ENCODE data around the gene PPEF2. TPM values are rescaled to one million over a fixed set of nuclear protein-coding genes. Genes with fewer than 3 reads are reported as not detected.
A peak's percentile ranks its signal among the peaks of the same experiment; 100 is the strongest.
"Not testable (repeated sequence)": the region's sequence is repeated elsewhere in the genome, so short reads cannot be mapped to it uniquely, and the experiment has no call there.

PPEF2 gene
- total RNA-seq, 1 donor from 2014 or later: 0.09 TPM

DNA sequence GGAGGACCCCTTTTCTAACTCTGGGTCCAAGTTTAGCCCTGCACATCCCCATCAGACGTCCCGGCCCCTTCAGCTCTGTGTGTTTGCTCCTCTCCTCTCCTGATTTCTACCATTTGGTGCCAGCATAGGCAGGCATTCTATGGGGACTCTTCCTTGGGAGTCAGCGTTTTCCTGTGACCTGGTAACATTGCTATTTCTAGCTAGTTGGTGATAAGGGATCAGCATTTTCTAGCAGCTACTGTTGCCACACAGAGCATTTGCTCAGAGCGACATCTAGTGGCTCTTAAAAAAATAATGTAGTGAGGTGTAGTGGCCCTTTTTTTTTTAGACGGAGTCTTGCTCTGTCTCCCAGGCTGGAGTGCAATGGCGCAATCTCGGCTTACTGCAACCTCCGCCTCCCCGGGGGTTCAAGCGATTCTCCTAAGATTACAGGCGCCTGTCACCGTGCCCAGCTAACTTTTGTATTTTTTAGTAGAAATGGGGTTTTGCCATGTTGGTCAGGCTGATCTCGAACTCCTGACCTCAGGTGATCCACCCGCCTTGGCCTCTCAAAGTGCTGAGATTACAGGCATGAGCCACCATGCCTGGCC is 54.0 kb downstream of the PPEF2 start:
- H3K9me3 Mint-ChIP-seq; H3K27ac Mint-ChIP-seq (ENCODE audit: unreplicated experiment); H3K4me3 Mint-ChIP-seq; H3K36me3 Mint-ChIP-seq (ENCODE audit: low read depth); H3K4me1 Mint-ChIP-seq; H3K27me3 Mint-ChIP-seq (ENCODE audit: low read depth): not testable (repeated sequence)
- TF ChIP-seq, protein P1, sequence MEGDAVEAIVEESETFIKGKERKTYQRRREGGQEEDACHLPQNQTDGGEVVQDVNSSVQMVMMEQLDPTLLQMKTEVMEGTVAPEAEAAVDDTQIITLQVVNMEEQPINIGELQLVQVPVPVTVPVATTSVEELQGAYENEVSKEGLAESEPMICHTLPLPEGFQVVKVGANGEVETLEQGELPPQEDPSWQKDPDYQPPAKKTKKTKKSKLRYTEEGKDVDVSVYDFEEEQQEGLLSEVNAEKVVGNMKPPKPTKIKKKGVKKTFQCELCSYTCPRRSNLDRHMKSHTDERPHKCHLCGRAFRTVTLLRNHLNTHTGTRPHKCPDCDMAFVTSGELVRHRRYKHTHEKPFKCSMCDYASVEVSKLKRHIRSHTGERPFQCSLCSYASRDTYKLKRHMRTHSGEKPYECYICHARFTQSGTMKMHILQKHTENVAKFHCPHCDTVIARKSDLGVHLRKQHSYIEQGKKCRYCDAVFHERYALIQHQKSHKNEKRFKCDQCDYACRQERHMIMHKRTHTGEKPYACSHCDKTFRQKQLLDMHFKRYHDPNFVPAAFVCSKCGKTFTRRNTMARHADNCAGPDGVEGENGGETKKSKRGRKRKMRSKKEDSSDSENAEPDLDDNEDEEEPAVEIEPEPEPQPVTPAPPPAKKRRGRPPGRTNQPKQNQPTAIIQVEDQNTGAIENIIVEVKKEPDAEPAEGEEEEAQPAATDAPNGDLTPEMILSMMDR (conservative IDR thresholded peaks at IDR 0.05): peak; percentile 81
- peak; percentile 8 for DNase-seq (ENCODE audit: low read depth, low spot score)

DNA sequence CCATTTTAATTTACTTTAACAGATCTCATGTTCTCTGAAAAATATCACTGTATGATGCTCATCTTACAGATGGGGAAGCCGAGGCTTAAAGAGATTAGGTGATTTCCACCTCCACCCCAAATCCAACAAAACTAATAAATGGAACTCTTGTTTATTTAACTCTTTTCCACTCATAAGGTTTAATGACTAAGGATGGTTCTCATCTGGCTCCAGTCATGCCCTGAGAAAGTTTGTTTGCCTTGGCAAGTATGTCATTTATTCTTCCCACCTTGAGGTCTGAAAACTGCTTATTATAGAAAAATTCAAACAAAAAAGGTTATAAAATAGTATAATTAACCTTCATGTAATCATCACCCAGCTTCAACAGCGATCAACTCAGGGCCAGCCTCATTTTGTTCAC is 56.3 kb downstream of the PPEF2 start:
- DNase-seq (ENCODE audit: low read depth, low spot score): no peak
- Mint-ChIP-seq H3K9me3 (no peaks in the 10 kb centered on the region), H3K4me3 (no peak overlapping the region), H3K4me1 (peaks cover 18% of the 10 kb centered on the region), H3K27ac (ENCODE audit: unreplicated experiment) (no peak overlapping the region), H3K27me3 (ENCODE audit: low read depth) (no peaks in the 10 kb centered on the region), H3K36me3 (ENCODE audit: low read depth) (no peaks in the 10 kb centered on the region)
- TF ChIP-seq, protein P1 (conservative IDR thresholded peaks at IDR 0.05): no peak

- DNase-seq (ENCODE audit: low read depth, low spot score): no peak
- TF ChIP-seq, protein P1 (conservative IDR thresholded peaks at IDR 0.05): no peak
- H3K36me3 Mint-ChIP-seq (ENCODE audit: low read depth): no peaks in the 10 kb centered on the region
- no peaks in the 10 kb centered on the region for H3K27me3 Mint-ChIP-seq (ENCODE audit: low read depth)
- no peak overlapping the region for H3K4me3 Mint-ChIP-seq
- H3K27ac Mint-ChIP-seq (ENCODE audit: unreplicated experiment): no peak overlapping the region
- H3K4me1 Mint-ChIP-seq: peaks cover 20% of the 10 kb centered on the region
- H3K9me3 Mint-ChIP-seq: no peaks in the 10 kb centered on the region
These were observed 58.0 kb downstream of the PPEF2 start for GRCh38 chr4:75844151-75844662.

- Mint-ChIP-seq H3K36me3 (ENCODE audit: low read depth) (no peaks in the 10 kb centered on the region), H3K4me1 (peaks cover 25% of the 10 kb centered on the region), H3K27me3 (ENCODE audit: low read depth) (no peaks in the 10 kb centered on the region), H3K9me3 (no peaks in the 10 kb centered on the region), H3K27ac (ENCODE audit: unreplicated experiment) (no peak overlapping the region), H3K4me3 (no peak overlapping the region)
- TF ChIP-seq, protein P1 (conservative IDR thresholded peaks at IDR 0.05): no peak
- no peak for DNase-seq (ENCODE audit: low read depth, low spot score)
These were observed 58.7 kb downstream of the PPEF2 start for GRCh38 chr4:75843596-75843995.

- Mint-ChIP-seq H3K4me1 (peaks cover 21% of the 10 kb centered on the region), H3K27ac (ENCODE audit: unreplicated experiment) (peak overlapping the region; percentile 13), H3K4me3 (no peak overlapping the region), H3K9me3 (no peaks in the 10 kb centered on the region), H3K27me3 (ENCODE audit: low read depth) (no peaks in the 10 kb centered on the region), H3K36me3 (ENCODE audit: low read depth) (no peaks in the 10 kb centered on the region)
- DNase-seq (ENCODE audit: low read depth, low spot score): no peak
- TF ChIP-seq, protein P1 (conservative IDR thresholded peaks at IDR 0.05): no peak
These were observed 60.4 kb downstream of the PPEF2 start for GRCh38 chr4:75841641-75842520.

All from neural crest cell (in vitro differentiated cells).